ENCODE measurements around the gene CCND1. TPM values are rescaled to one million over a fixed set of nuclear protein-coding genes. Genes with fewer than 3 reads are reported as not detected.

Gene CCND1
- total and polyA plus RNA-seq, 9 of the 15 experiments (the other 6 are each of a cell fraction or from before 2014, with no cell fraction given) = 0.04 to 23.3 (median 3.8) TPM

DNA sequence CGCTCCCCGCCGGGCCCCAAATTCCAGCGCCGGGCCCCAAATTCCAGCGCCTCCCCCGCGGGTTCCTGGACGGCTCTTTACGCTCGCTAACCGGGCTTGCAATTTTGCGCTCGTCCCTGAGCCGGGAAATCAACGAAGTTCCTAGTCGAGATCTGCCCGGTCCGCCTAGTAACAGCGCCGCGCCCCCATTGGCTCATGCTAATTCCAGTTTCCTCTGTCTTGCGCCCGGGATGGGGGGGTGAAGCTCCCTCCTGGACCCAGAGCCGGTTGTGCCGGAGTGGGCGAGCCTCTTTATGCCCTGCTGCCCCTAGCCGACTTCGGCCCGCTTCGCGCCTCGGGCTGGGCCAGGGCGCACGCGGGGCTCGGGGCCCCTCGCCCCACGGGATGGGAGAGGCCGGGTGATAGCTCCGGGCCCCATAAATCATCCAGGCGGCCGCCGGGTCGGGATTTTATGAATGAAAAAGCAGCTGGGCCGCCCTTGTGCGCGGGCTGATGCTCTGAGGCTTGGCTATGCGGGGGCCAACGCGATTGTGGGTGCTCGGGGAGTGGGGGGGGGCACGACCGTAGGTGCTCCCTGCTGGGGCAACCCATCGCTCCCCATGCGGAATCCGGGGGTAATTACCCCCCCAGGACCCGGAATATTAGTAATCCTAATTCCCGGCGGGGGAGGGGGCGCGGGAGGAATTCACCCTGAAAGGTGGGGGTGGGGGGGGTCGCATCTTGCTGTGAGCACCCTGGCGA lies 1.8 kb upstream of the CCND1 start (continued):
- 0 out of 2 replicates have a peak, but pooled peaks have one; percentile 35 for TF ChIP-seq POLR2G (IDR thresholded peaks at IDR 0.05; ENCODE audit: low read depth, low read length)
- no peak for TF ChIP-seq ZNF384 (IDR thresholded peaks at IDR 0.05; ENCODE audit: low read depth, low read length)
- TF ChIP-seq, protein P1, sequence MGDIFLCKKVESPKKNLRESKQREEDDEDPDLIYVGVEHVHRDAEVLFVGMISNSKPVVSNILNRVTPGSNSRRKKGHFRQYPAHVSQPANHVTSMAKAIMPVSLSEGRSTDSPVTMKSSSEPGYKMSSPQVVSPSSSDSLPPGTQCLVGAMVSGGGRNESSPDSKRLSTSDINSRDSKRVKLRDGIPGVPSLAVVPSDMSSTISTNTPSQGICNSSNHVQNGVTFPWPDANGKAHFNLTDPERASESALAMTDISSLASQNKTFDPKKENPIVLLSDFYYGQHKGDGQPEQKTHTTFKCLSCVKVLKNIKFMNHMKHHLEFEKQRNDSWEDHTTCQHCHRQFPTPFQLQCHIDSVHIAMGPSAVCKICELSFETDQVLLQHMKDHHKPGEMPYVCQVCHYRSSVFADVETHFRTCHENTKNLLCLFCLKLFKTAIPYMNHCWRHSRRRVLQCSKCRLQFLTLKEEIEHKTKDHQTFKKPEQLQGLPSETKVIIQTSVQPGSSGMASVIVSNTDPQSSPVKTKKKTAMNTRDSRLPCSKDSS (IDR thresholded peaks at IDR 0.05; ENCODE audit: low read depth, partially characterized antibody) = no peak
- no peak for TF ChIP-seq KDM5B (IDR thresholded peaks at IDR 0.05; ENCODE audit: insufficient replicate concordance, low read depth, low read length)
- TF ChIP-seq NCOA1 (IDR thresholded peaks at IDR 0.05; ENCODE audit: low read depth) = no peak
- TF ChIP-seq, protein P2, sequence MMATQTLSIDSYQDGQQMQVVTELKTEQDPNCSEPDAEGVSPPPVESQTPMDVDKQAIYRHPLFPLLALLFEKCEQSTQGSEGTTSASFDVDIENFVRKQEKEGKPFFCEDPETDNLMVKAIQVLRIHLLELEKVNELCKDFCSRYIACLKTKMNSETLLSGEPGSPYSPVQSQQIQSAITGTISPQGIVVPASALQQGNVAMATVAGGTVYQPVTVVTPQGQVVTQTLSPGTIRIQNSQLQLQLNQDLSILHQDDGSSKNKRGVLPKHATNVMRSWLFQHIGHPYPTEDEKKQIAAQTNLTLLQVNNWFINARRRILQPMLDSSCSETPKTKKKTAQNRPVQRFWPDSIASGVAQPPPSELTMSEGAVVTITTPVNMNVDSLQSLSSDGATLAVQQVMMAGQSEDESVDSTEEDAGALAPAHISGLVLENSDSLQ (IDR thresholded peaks at IDR 0.05) = peak; percentile 92
- TF ChIP-seq ZNF133 (CRISPR knock-in tag; IDR thresholded peaks at IDR 0.05) = no peak
- TF ChIP-seq, protein P3, sequence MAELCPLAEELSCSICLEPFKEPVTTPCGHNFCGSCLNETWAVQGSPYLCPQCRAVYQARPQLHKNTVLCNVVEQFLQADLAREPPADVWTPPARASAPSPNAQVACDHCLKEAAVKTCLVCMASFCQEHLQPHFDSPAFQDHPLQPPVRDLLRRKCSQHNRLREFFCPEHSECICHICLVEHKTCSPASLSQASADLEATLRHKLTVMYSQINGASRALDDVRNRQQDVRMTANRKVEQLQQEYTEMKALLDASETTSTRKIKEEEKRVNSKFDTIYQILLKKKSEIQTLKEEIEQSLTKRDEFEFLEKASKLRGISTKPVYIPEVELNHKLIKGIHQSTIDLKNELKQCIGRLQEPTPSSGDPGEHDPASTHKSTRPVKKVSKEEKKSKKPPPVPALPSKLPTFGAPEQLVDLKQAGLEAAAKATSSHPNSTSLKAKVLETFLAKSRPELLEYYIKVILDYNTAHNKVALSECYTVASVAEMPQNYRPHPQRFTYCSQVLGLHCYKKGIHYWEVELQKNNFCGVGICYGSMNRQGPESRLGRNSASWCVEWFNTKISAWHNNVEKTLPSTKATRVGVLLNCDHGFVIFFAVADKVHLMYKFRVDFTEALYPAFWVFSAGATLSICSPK (IDR thresholded peaks at IDR 0.05; ENCODE audit: borderline replicate concordance) = no peak
- TF ChIP-seq NEUROD1 (IDR thresholded peaks at IDR 0.05; ENCODE audit: borderline replicate concordance, low read depth, low read length, partially characterized antibody) = no peak
- TF ChIP-seq ZFPM2 (CRISPR knock-in tag; IDR thresholded peaks at IDR 0.05) = no peak
- TF ChIP-seq ZNF76 (CRISPR knock-in tag; IDR thresholded peaks at IDR 0.05; ENCODE audit: borderline replicate concordance) = no peak
- no peak for TF ChIP-seq KDM1A (IDR thresholded peaks at IDR 0.05)
- TF ChIP-seq, protein P4, sequence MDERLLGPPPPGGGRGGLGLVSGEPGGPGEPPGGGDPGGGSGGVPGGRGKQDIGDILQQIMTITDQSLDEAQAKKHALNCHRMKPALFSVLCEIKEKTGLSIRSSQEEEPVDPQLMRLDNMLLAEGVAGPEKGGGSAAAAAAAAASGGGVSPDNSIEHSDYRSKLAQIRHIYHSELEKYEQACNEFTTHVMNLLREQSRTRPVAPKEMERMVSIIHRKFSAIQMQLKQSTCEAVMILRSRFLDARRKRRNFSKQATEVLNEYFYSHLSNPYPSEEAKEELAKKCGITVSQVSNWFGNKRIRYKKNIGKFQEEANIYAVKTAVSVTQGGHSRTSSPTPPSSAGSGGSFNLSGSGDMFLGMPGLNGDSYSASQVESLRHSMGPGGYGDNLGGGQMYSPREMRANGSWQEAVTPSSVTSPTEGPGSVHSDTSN (CRISPR knock-in tag; IDR thresholded peaks at IDR 0.05; ENCODE audit: low read depth) = no peak
- TF ChIP-seq, protein P4 (tag; conservative IDR thresholded peaks at IDR 0.05; ENCODE audit: low read depth) = peak; percentile 80
- no peak for TF ChIP-seq SUPT5H (IDR thresholded peaks at IDR 0.05)
- no peak for TF ChIP-seq RBBP5 (IDR thresholded peaks at IDR 0.05; ENCODE audit: borderline replicate concordance, insufficient read depth, low read length, poor library complexity, severe bottlenecking)
- 0 out of 4 replicates have a peak, but pooled peaks of 1 of the 2 experiments have one; percentile 9 for TF ChIP-seq RAD21 (CRISPR knock-in tag; conservative IDR thresholded peaks at IDR 0.05 in 1 of 2, IDR thresholded peaks at IDR 0.05 in 1 of 2)
- 0 out of 2 replicates have a peak, but pooled peaks have one; percentile 32 for TF ChIP-seq HDAC2 (IDR thresholded peaks at IDR 0.05)
- no peak for TF ChIP-seq DACH1 (IDR thresholded peaks at IDR 0.05; ENCODE audit: partially characterized antibody)
- no peak for TF ChIP-seq EZH2 (IDR thresholded peaks at IDR 0.05; ENCODE audit: borderline replicate concordance, low read depth, low read length)
- TF ChIP-seq GATA2 (CRISPR knock-in tag; IDR thresholded peaks at IDR 0.05) = no peak
